ENCODE data around the gene ARL3.
"Not testable (repeated sequence)": the region's sequence is repeated elsewhere in the genome, so short reads cannot be mapped to it uniquely, and the experiment has no call there.

Gene ARL3

GRCh38 chr10:102667411-102667810 is 46.8 kb downstream of the ARL3 start:
- H2BK5ac ChIP-seq (ENCODE audit: low read depth, low read length, poor library complexity); H3K36me3 ChIP-seq (ENCODE audit: control insufficient read depth in 1 of 2, insufficient read depth in 2 of 2, low read length in 2 of 2); H3K4ac ChIP-seq (ENCODE audit: low read depth, low read length); H2BK120ac ChIP-seq (ENCODE audit: insufficient read depth, low read length, poor library complexity); H3K14ac ChIP-seq (ENCODE audit: low read length); H3K79me1 ChIP-seq (ENCODE audit: low read length); H4K8ac ChIP-seq (ENCODE audit: low read depth, low read length); H3K23ac ChIP-seq (ENCODE audit: low read length); H3K4me3 ChIP-seq (ENCODE audit: low read depth, low read length); H3K27ac ChIP-seq (ENCODE audit: low read depth, low read length); H4K91ac ChIP-seq (ENCODE audit: low read depth, low read length); H3K4me2 ChIP-seq (ENCODE audit: low read length); H3K9me3 ChIP-seq (ENCODE audit: insufficient read depth, low read depth, low read length); H4K12ac ChIP-seq (ENCODE audit: low read depth, low read length); H3K9ac ChIP-seq (ENCODE audit: low read length); H3K79me2 ChIP-seq (ENCODE audit: control insufficient read depth, insufficient read depth, low read length, poor library complexity); H3K18ac ChIP-seq (ENCODE audit: low read length); H2AK5ac ChIP-seq (ENCODE audit: low read length); H2AFZ ChIP-seq (ENCODE audit: insufficient read depth, low read length, poor library complexity); H3K4me1 ChIP-seq (ENCODE audit: control insufficient read depth in 1 of 2, insufficient read depth in 2 of 2, low read length in 2 of 2); H2BK12ac ChIP-seq (ENCODE audit: low read length); H3K27me3 ChIP-seq (ENCODE audit: insufficient read depth, low read length); DNase-seq: not testable (repeated sequence)
- no CpG with 5 or more reads among the region's 4 CpGs for WGBS (ENCODE audit: extremely low coverage, insufficient coverage, insufficient read length)

DNA sequence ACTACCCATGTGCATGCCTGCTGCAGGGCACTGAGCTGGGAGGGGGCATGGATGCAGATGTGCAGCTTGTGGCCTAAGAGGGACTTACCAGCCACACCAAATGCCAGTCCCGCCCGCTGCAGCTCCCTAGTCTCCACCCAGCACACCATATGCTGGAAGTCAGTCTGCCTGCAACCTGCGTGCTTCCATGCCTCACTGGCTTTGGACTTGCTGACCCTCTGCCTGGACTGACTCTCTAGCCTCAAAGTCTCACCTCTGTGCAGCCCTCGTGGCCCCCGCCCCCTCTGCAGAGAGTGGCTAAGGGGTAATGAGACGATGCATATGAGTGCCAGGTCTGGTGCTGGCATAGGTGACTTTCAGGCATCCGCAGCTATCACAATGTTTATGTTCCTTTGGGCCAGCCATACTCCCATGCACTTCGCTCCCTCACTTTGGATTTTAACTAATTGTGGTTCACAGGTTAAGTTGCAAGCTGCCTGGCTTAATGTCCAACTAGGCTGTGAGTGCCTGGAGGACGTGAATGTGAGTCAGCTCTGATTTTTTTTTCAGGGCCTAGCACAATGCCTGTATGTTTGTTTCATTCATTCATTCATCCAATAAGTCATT is 48.2 kb downstream of the ARL3 start:
- H2AK5ac ChIP-seq (ENCODE audit: low read length) = no peak overlapping the region
- H3K79me2 ChIP-seq (ENCODE audit: control insufficient read depth, insufficient read depth, low read length, poor library complexity) = no peaks in the 10 kb centered on the region
- no peak overlapping the region for H2BK120ac ChIP-seq (ENCODE audit: insufficient read depth, low read length, poor library complexity)
- H3K36me3 ChIP-seq (ENCODE audit: control insufficient read depth in 1 of 2, insufficient read depth in 2 of 2, low read length in 2 of 2) = no peaks in the 10 kb centered on the region
- H3K9me3 ChIP-seq (ENCODE audit: insufficient read depth, low read depth, low read length) = no peaks in the 10 kb centered on the region
- H3K4ac ChIP-seq (ENCODE audit: low read depth, low read length) = no peak overlapping the region
- H2BK12ac ChIP-seq (ENCODE audit: low read length) = no peak overlapping the region
- no peak overlapping the region for H3K4me2 ChIP-seq (ENCODE audit: low read length)
- no peak overlapping the region for H3K9ac ChIP-seq (ENCODE audit: low read length)
- no peak overlapping the region for H3K18ac ChIP-seq (ENCODE audit: low read length)
- H3K4me3 ChIP-seq (ENCODE audit: low read depth, low read length) = peak overlapping the region; percentile 26
- H4K8ac ChIP-seq (ENCODE audit: low read depth, low read length) = no peak overlapping the region
- WGBS (ENCODE audit: extremely low coverage, insufficient coverage, insufficient read length) = no CpG with 5 or more reads among the region's 9 CpGs
- no peak overlapping the region for H2BK5ac ChIP-seq (ENCODE audit: low read depth, low read length, poor library complexity)
- H3K4me1 ChIP-seq (ENCODE audit: control insufficient read depth in 1 of 2, insufficient read depth in 2 of 2, low read length in 2 of 2) = peaks cover 0 to 8% of the 10 kb centered on the region in 2 experiments
- H3K23ac ChIP-seq (ENCODE audit: low read length) = no peak overlapping the region
- DNase-seq = no peak
- H3K27me3 ChIP-seq (ENCODE audit: insufficient read depth, low read length) = no peaks in the 10 kb centered on the region
- H3K79me1 ChIP-seq (ENCODE audit: low read length) = no peaks in the 10 kb centered on the region
- no peak overlapping the region for H3K14ac ChIP-seq (ENCODE audit: low read length)
- no peak overlapping the region for H4K91ac ChIP-seq (ENCODE audit: low read depth, low read length)
- H4K12ac ChIP-seq (ENCODE audit: low read depth, low read length) = no peak overlapping the region
- H3K27ac ChIP-seq (ENCODE audit: low read depth, low read length) = no peak overlapping the region
- no peak overlapping the region for H2AFZ ChIP-seq (ENCODE audit: insufficient read depth, low read length, poor library complexity)

GRCh38 chr10:102661658-102662028 is 52.6 kb downstream of the ARL3 start:
- Histone ChIP-seq H3K23ac (ENCODE audit: low read length) (no peak overlapping the region), H3K4me3 (ENCODE audit: low read depth, low read length) (no peak overlapping the region), H3K27me3 (ENCODE audit: insufficient read depth, low read length) (no peaks in the 10 kb centered on the region), H4K8ac (ENCODE audit: low read depth, low read length) (no peak overlapping the region), H2BK12ac (ENCODE audit: low read length) (no peak overlapping the region), H3K4me1 (ENCODE audit: control insufficient read depth in 1 of 2, insufficient read depth in 2 of 2, low read length in 2 of 2) (no peaks in the 10 kb centered on the region), H3K79me2 (ENCODE audit: control insufficient read depth, insufficient read depth, low read length, poor library complexity) (no peaks in the 10 kb centered on the region), H2BK120ac (ENCODE audit: insufficient read depth, low read length, poor library complexity) (no peak overlapping the region), H2AFZ (ENCODE audit: insufficient read depth, low read length, poor library complexity) (no peak overlapping the region), H3K4me2 (ENCODE audit: low read length) (no peak overlapping the region), H3K9me3 (ENCODE audit: insufficient read depth, low read depth, low read length) (peaks cover 2% of the 10 kb centered on the region), H3K9ac (ENCODE audit: low read length) (no peak overlapping the region), H4K91ac (ENCODE audit: low read depth, low read length) (no peak overlapping the region), H3K36me3 (ENCODE audit: control insufficient read depth in 1 of 2, insufficient read depth in 2 of 2, low read length in 2 of 2) (peaks cover 19 to 20% of the 10 kb centered on the region in 2 experiments), H4K12ac (ENCODE audit: low read depth, low read length) (no peak overlapping the region), H2AK5ac (ENCODE audit: low read length) (no peak overlapping the region), H3K27ac (ENCODE audit: low read depth, low read length) (no peak overlapping the region), H3K4ac (ENCODE audit: low read depth, low read length) (no peak overlapping the region), H3K14ac (ENCODE audit: low read length) (no peak overlapping the region), H3K79me1 (ENCODE audit: low read length) (no peaks in the 10 kb centered on the region), H3K18ac (ENCODE audit: low read length) (no peak overlapping the region), H2BK5ac (ENCODE audit: low read depth, low read length, poor library complexity) (no peak overlapping the region)
- WGBS (ENCODE audit: extremely low coverage, insufficient coverage, insufficient read length) = no CpG with 5 or more reads among the region's 6 CpGs
- DNase-seq = no peak

GRCh38 chr10:102660888-102661657 is 53.1 kb downstream of the ARL3 start:
- Histone ChIP-seq H3K9me3 (ENCODE audit: insufficient read depth, low read depth, low read length) (peaks cover 2% of the 10 kb centered on the region), H3K79me1 (ENCODE audit: low read length) (no peaks in the 10 kb centered on the region), H3K9ac (ENCODE audit: low read length) (no peak overlapping the region), H2BK120ac (ENCODE audit: insufficient read depth, low read length, poor library complexity) (no peak overlapping the region), H3K4me2 (ENCODE audit: low read length) (no peak overlapping the region), H2AK5ac (ENCODE audit: low read length) (no peak overlapping the region), H3K36me3 (ENCODE audit: control insufficient read depth in 1 of 2, insufficient read depth in 2 of 2, low read length in 2 of 2) (peaks cover 24 to 26% of the 10 kb centered on the region in 2 experiments), H2AFZ (ENCODE audit: insufficient read depth, low read length, poor library complexity) (no peak overlapping the region), H2BK12ac (ENCODE audit: low read length) (no peak overlapping the region), H3K4me3 (ENCODE audit: low read depth, low read length) (no peak overlapping the region), H4K91ac (ENCODE audit: low read depth, low read length) (no peak overlapping the region), H4K8ac (ENCODE audit: low read depth, low read length) (no peak overlapping the region), H3K4ac (ENCODE audit: low read depth, low read length) (no peak overlapping the region), H3K18ac (ENCODE audit: low read length) (no peak overlapping the region), H3K27me3 (ENCODE audit: insufficient read depth, low read length) (no peaks in the 10 kb centered on the region), H3K27ac (ENCODE audit: low read depth, low read length) (no peak overlapping the region), H2BK5ac (ENCODE audit: low read depth, low read length, poor library complexity) (no peak overlapping the region), H3K14ac (ENCODE audit: low read length) (no peak overlapping the region), H4K12ac (ENCODE audit: low read depth, low read length) (no peak overlapping the region), H3K4me1 (ENCODE audit: control insufficient read depth in 1 of 2, insufficient read depth in 2 of 2, low read length in 2 of 2) (no peaks in the 10 kb centered on the region), H3K23ac (ENCODE audit: low read length) (no peak overlapping the region), H3K79me2 (ENCODE audit: control insufficient read depth, insufficient read depth, low read length, poor library complexity) (no peaks in the 10 kb centered on the region)
- WGBS (ENCODE audit: extremely low coverage, insufficient coverage, insufficient read length) = no CpG with 5 or more reads among the region's 22 CpGs
- DNase-seq = peak; percentile 13 to 31

Measured in trophoblast cell (in vitro differentiated cells and primary cell).